Lung (tissue), 12 donors: ENCODE measurements around the gene PRODH. TPM values are rescaled to one million over a fixed set of nuclear protein-coding genes. Genes with fewer than 3 reads are reported as not detected.

Source experiments
- ATAC-seq: fragments of 200-7000 bp; cut with Tn5 transposase; one replicate; pipeline ENCODE4 v1.9.1; 2020; ENCODE audit warnings: moderate number of reproducible peaks; ENCODE audit not compliant: insufficient read depth, low FRiP score
- DNase-seq, 3 donors: peaks; one replicate each; pipeline ENCODE4 v3.0.0-alpha.2; 2013 to 2017
- H3K27ac ChIP-seq, 2 donors: one replicate each; pipeline ENCODE4 v1.5.1; 2013; ENCODE audit warnings: mild to moderate bottlenecking in 2 of 2, moderate library complexity in 2 of 2, control low read depth in 1 of 2, inconsistent platforms in 1 of 2, low read depth in 1 of 2, low read length in 1 of 2
- H3K27me3 ChIP-seq, 3 donors: one replicate each; pipeline ENCODE4 v1.5.1; 2013; ENCODE audit warnings: low read length in 2 of 3; ENCODE audit not compliant: control insufficient read depth in 3 of 3, insufficient read depth in 3 of 3
- H3K36me3 ChIP-seq, 4 donors: one replicate each; pipeline ENCODE4 v1.5.1; 2013; ENCODE audit warnings: low read length in 4 of 4, mild to moderate bottlenecking in 1 of 4, moderate library complexity in 1 of 4; ENCODE audit not compliant: control insufficient read depth in 4 of 4, insufficient read depth in 4 of 4
- H3K4me1 ChIP-seq, 5 donors: one replicate each; pipeline ENCODE4 v1.5.1; 2013; ENCODE audit warnings: low read length in 5 of 5, mild to moderate bottlenecking in 2 of 5, moderate library complexity in 1 of 5; ENCODE audit not compliant: control insufficient read depth in 5 of 5, insufficient read depth in 5 of 5
- H3K4me3 ChIP-seq: one replicate; pipeline ENCODE4 v1.5.1; 2013; ENCODE audit warnings: mild to moderate bottlenecking, control low read depth, moderate library complexity
- H3K9ac ChIP-seq, 2 donors: one replicate each; pipeline ENCODE4 v1.5.1; 2013; ENCODE audit warnings: low read length in 2 of 2, control low read depth in 1 of 2; ENCODE audit not compliant: insufficient read depth in 1 of 2
- H3K9me3 ChIP-seq, 4 donors: one replicate each; pipeline ENCODE4 v1.5.1; 2013; ENCODE audit warnings: low read length in 3 of 4, mild to moderate bottlenecking in 1 of 4, moderate library complexity in 1 of 4; ENCODE audit not compliant: control insufficient read depth in 4 of 4, insufficient read depth in 3 of 4
- WGBS, 2 donors: extraction: QIAGEN DNeasy Blood & Tissue Kit; methylation state at CpG; one replicate each; pipeline ENCODE4 v1.1.7; 2013; 5-methylcytosine and 5-hydroxymethylcytosine counted together
- polyA plus RNA-seq, 2 donors: library from polyadenylated mRNA; stranded (reverse); fragments of 200-250 nt; gene quantifications; one replicate each; pipeline ENCODE4 v1.2.1, GENCODE V29; 2013
- total RNA-seq, 2 donors: library from RNA; depleted of rRNA in 1 of 2; stranded (reverse); fragments of >200 nt in 1 of 2; gene quantifications; one replicate each; pipeline ENCODE4 v1.2.1, GENCODE V29; 2014 to 2021
- TF ChIP-seq, protein P1 (sequence below): IDR thresholded peaks from 2 replicates; pipeline ENCODE4 v1.5.1; 2012; ENCODE audit warnings: mild to moderate bottlenecking; ENCODE audit errors: control extremely low read depth, extremely low read depth
- donor health status: control.
- donor health status: control.
- donor health status: Bipolar disorder and iron deficiency.
- donor health status: healthy.
- donor health status: DM: yes; HTN: yes; CAD: no.

Gene PRODH
- total and polyA plus RNA-seq, 4 donors: 6.6 to 65.7 (median 32.3) TPM

DNA sequence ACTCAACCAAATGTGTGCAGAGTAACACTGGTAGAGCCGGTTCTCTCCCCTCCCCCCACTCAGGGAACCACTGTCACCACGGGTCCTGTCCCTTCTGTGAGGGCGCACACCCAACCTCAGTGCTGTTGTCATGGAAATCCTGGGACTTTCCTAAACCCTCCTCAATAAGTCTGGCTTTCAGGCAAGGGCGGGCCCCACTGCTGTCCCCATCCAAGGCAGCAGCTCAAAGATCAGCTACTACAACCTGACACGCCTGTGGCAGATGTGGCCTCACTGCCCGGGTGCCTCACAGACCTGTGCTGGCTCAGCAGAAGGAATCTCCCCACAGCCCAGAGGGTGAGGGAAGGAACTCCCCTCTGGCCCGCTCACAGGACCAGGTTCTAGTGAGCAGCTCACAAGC, 2.2 kb downstream of the PRODH start:
- Histone ChIP-seq H3K27me3 (no peaks in the 10 kb centered on the region), H3K27ac (no peak overlapping the region), H3K4me1 (no peaks in the 10 kb centered on the region), H3K4me3 (no peak overlapping the region), H3K36me3 (no peaks in the 10 kb centered on the region), H3K9ac (no peak overlapping the region), H3K9me3 (no peaks in the 10 kb centered on the region)
- WGBS, 2 donors: no CpG with 5 or more reads among the region's 7 CpGs
- DNase-seq (no peak), ATAC-seq (no peak)
- TF ChIP-seq, protein P1, sequence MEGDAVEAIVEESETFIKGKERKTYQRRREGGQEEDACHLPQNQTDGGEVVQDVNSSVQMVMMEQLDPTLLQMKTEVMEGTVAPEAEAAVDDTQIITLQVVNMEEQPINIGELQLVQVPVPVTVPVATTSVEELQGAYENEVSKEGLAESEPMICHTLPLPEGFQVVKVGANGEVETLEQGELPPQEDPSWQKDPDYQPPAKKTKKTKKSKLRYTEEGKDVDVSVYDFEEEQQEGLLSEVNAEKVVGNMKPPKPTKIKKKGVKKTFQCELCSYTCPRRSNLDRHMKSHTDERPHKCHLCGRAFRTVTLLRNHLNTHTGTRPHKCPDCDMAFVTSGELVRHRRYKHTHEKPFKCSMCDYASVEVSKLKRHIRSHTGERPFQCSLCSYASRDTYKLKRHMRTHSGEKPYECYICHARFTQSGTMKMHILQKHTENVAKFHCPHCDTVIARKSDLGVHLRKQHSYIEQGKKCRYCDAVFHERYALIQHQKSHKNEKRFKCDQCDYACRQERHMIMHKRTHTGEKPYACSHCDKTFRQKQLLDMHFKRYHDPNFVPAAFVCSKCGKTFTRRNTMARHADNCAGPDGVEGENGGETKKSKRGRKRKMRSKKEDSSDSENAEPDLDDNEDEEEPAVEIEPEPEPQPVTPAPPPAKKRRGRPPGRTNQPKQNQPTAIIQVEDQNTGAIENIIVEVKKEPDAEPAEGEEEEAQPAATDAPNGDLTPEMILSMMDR: no peak

DNA sequence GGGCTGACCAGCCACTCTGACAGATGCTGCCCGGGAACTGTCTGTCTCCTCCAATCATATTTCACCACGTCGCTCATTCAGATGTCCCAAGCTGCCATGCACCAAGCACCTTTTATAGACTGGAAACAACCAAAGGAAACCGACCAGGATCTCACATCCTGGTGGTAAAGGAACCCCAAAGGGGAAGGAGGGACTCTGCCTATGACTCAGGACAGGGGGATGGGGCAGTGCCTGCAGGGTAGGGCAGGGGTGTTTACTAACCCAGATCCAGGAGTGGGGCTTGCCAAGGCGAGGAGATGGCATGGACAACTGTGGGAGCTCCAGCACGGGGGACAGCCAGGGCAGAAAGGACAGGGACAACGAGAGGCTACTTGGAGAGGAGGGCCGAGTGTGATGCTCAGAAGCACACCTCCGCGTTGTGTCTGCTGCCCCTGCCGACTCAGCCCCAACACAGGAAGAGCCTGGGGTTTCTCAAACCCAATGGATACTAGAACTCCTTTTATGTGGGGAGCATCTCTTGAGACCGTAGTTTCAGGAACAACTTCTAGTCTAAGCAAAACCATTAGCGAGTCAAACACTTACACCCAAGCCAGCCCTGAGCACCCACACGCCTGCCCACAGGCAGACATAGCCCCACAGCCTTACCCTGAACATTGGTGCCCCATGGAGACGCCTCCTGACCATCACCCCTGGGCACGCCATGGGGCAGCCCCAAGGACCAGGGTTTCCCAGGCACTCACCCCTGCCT, 4.0 kb downstream of the PRODH start:
- Histone ChIP-seq H3K4me3 (no peak overlapping the region), H3K36me3 (no peaks in the 10 kb centered on the region), H3K4me1 (no peaks in the 10 kb centered on the region), H3K9ac (no peak overlapping the region), H3K27me3 (no peaks in the 10 kb centered on the region), H3K9me3 (no peaks in the 10 kb centered on the region), H3K27ac (no peak overlapping the region)
- TF ChIP-seq, protein P1: no peak
- ATAC-seq (no peak), DNase-seq (no peak)
- no CpG with 5 or more reads among the region's 16 CpGs for WGBS, 2 donors

DNA sequence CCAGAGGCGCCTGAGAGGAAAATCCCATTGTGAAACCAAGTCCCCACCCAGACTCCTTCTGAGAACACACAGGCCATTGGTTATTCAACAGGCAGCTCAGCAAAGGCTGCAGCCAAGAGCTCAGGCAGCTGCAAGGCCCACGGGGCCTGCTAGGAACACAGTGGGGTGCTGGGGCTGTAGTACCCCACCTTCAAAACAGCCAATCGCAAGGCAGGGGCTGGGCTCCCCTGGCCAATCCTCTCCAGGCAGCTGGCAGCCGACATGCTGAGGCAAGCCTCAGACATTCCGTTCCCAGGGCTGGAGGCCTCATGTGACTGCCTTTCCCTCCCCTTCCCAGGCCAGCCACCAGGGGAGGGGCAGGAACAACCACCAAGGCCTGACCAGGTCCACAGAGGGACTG, 6.6 kb downstream of the PRODH start:
- TF ChIP-seq, protein P1: no peak
- WGBS, 2 donors: no CpG with 5 or more reads among the region's 5 CpGs
- no peak overlapping the region for H3K27ac ChIP-seq

DNA sequence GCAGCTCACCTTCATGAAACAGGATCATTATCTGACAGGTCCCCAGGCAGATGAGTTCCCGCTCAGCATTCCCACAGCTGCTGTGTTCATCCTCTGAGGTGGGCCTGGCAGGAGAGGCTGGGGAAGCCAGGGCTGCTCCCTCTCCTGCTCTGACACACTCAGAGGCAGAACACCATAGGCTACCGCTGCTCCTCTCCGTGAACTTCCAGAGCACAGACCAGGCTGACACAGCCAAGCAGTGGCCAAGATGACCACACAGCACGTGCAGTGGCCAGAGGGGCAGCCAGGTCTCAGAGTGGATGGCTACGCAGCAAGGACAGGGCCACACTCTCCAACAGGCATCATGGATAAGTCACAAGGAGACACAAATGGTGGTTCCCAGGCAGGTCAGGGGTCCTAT, 8.5 kb downstream of the PRODH start:
- DNase-seq (no peak), ATAC-seq (no peak)
- Histone ChIP-seq H3K9ac (no peak overlapping the region), H3K4me3 (no peak overlapping the region), H3K36me3 (no peaks in the 10 kb centered on the region), H3K4me1 (no peaks in the 10 kb centered on the region), H3K27ac (no peak overlapping the region), H3K27me3 (no peaks in the 10 kb centered on the region), H3K9me3 (no peaks in the 10 kb centered on the region)
- TF ChIP-seq, protein P1: no peak
- no CpG with 5 or more reads among the region's 5 CpGs for WGBS, 2 donors

More for the DNA sequence above, 6.6 kb downstream of the PRODH start:
- no peaks in the 10 kb centered on the region for H3K4me1 ChIP-seq
- no peak for DNase-seq
- H3K9ac ChIP-seq: no peak overlapping the region
- H3K36me3 ChIP-seq: no peaks in the 10 kb centered on the region
- no peak overlapping the region for H3K4me3 ChIP-seq
- ATAC-seq: peak; percentile 78
- no peaks in the 10 kb centered on the region for H3K27me3 ChIP-seq
- H3K9me3 ChIP-seq: no peaks in the 10 kb centered on the region
